Endothelial cell of umbilical vein (primary cell): Measurements from ENCODE around the gene MYO1C. TPM values are rescaled to one million over a fixed set of nuclear protein-coding genes. Genes with fewer than 3 reads are reported as not detected.

ENCODE experiments used
- BruUV-seq: library from RNA; stranded (reverse); fragments of 400-500 nt; replicated peaks from 2 replicates; lab custom pipeline; 2021; lab: Mats Ljungman, UMichigan
- CTCF ChIA-PET: fragments of 300-600, 350-600 bp; sonication (Branson Sonifier 250); formaldehyde crosslinking; loops from one replicate; lab custom pipeline; 2021; ENCODE audit warnings: antibody characterized with exemption, inconsistent platforms; lab: Charles Lee
- POLR2A ChIA-PET: fragments of 300-600, 350-600 bp; sonication (Branson Sonifier 250); formaldehyde crosslinking; loops from one replicate; lab custom pipeline; 2021; ENCODE audit warnings: antibody characterized with exemption, inconsistent platforms; lab: Charles Lee
- DNase-seq: peaks from one replicate; pipeline ENCODE4 v3.0.0-alpha.2; 2011; ENCODE audit warnings: low read depth, low spot score
- FAIRE-seq: peaks from 2 replicates; lab custom pipeline; 2011; peaks lifted over from hg19 to GRCh38; lab: Jason Lieb, UNC
- H2AFZ ChIP-seq: 2 replicates; pipeline ENCODE4 v1.6.0; 2012; ENCODE audit warnings: low read depth, low read length, control low read depth, inconsistent platforms
- H3K27ac ChIP-seq: 2 replicates; pipeline ENCODE4 v1.5.1; 2011; ENCODE audit warnings: low read depth, mild to moderate bottlenecking, control low read depth, low read length, moderate library complexity; ENCODE audit not compliant: insufficient read depth
- H3K27me3 ChIP-seq, 2 experiments: 2 replicates each; pipeline versions ENCODE4 v1.6.0 to v1.6.1; 2011; ENCODE audit warnings: low read length in 2 of 2, mixed read lengths in 1 of 2; ENCODE audit not compliant: control insufficient read depth in 2 of 2, insufficient read depth in 2 of 2
- H3K36me3 ChIP-seq, 2 experiments: 2 replicates in 1 of 2; 3 replicates in 1 of 2; pipeline ENCODE4 v1.5.1; 2011; ENCODE audit warnings: low read length in 2 of 2, mild to moderate bottlenecking in 1 of 2, moderate library complexity in 1 of 2; ENCODE audit not compliant: control insufficient read depth in 2 of 2, insufficient read depth in 2 of 2; ENCODE audit errors: extremely low read depth in 1 of 2
- H3K4me1 ChIP-seq: 3 replicates; pipeline ENCODE4 v1.5.1; 2011; ENCODE audit warnings: mild to moderate bottlenecking, low read length; ENCODE audit not compliant: control insufficient read depth, insufficient read depth; ENCODE audit errors: extremely low read depth
- H3K4me2 ChIP-seq: 2 replicates; pipeline ENCODE4 v1.6.1; 2011; ENCODE audit warnings: low read length, control low read depth, mixed read lengths; ENCODE audit not compliant: insufficient read depth
- H3K4me3 ChIP-seq, 3 experiments: fragments of 200-600 bp in 1 of 3; sonication (generic), shearing (Covaris generic) in 1 of 3; replicated peaks in 1 of 3; 2 replicates each; pipeline ENCODE4 v1.5.1; 2011 to 2016; ENCODE audit warnings: control low read depth in 3 of 3, low read length in 3 of 3, mild to moderate bottlenecking in 2 of 3, inconsistent platforms in 1 of 3, low read depth in 1 of 3, moderate library complexity in 1 of 3; ENCODE audit not compliant: insufficient read depth in 1 of 3
- H3K79me2 ChIP-seq: 2 replicates; pipeline ENCODE4 v1.6.0; 2012; ENCODE audit warnings: low read length, inconsistent platforms; ENCODE audit not compliant: control insufficient read depth, insufficient read depth
- H3K9ac ChIP-seq: replicated peaks from 2 replicates; pipeline ENCODE3; 2011; ENCODE audit warnings: low read length, control low read depth; ENCODE audit not compliant: insufficient read depth; ENCODE audit errors: extremely low read depth
- H3K9me1 ChIP-seq: replicated peaks from 3 replicates; pipeline ENCODE4 v1.6.0; 2011; ENCODE audit warnings: mild to moderate bottlenecking, low read length; ENCODE audit not compliant: control insufficient read depth, insufficient read depth; ENCODE audit errors: extremely low read depth
- H3K9me3 ChIP-seq: replicated peaks from 2 replicates; pipeline ENCODE4 v1.5.1; 2012; ENCODE audit warnings: low read length, inconsistent platforms; ENCODE audit not compliant: control insufficient read depth, insufficient read depth
- H4K20me1 ChIP-seq: replicated peaks from 2 replicates; pipeline ENCODE3; 2011; ENCODE audit warnings: mild to moderate bottlenecking, low read length; ENCODE audit not compliant: control insufficient read depth, insufficient read depth; ENCODE audit errors: extremely low read depth
- CTCF ChIP-seq, 2 donors: IDR thresholded peaks; 1 replicate in 1 of 2; 2 replicates in 1 of 2; pipeline ENCODE4 v1.5.1; 2011; ENCODE audit warnings: low read length in 2 of 2, mild to moderate bottlenecking in 2 of 2, moderate library complexity in 2 of 2, control low read depth in 1 of 2, inconsistent platforms in 1 of 2, low read depth in 1 of 2; ENCODE audit not compliant: insufficient read depth in 1 of 2; ENCODE audit errors: extremely low read depth in 1 of 2
- EZH2 ChIP-seq: IDR thresholded peaks from 2 replicates; pipeline ENCODE4 v1.6.1; 2012; ENCODE audit warnings: borderline replicate concordance, low read depth, mild to moderate bottlenecking, moderate library complexity, low read length, inconsistent platforms; ENCODE audit not compliant: severe bottlenecking
- FOS ChIP-seq: IDR thresholded peaks from 2 replicates; pipeline ENCODE4 v1.6.1; 2011; ENCODE audit warnings: mild to moderate bottlenecking, low read length, moderate library complexity, borderline replicate concordance; ENCODE audit not compliant: insufficient read depth
- GATA2 ChIP-seq: IDR thresholded peaks from 2 replicates; pipeline ENCODE4 v1.7.0; 2011; ENCODE audit warnings: low read depth, mild to moderate bottlenecking, moderate library complexity, mixed read lengths, low read length; ENCODE audit not compliant: insufficient read length, insufficient read depth
- JUN ChIP-seq: IDR thresholded peaks from 2 replicates; pipeline ENCODE4 v1.6.1; 2011; ENCODE audit warnings: borderline replicate concordance, low read depth; ENCODE audit not compliant: insufficient read length, insufficient read depth
- MAX ChIP-seq: IDR thresholded peaks from 2 replicates; pipeline ENCODE4 v1.6.1; 2011; ENCODE audit not compliant: insufficient read depth, insufficient read length
- MYC ChIP-seq: IDR thresholded peaks from one replicate; pipeline ENCODE4 v1.6.1; 2011; ENCODE audit warnings: mild to moderate bottlenecking, low read depth, low read length
- POLR2A ChIP-seq: IDR thresholded peaks from 2 replicates; pipeline ENCODE4 v1.6.1; 2012; ENCODE audit warnings: low read depth, mild to moderate bottlenecking, control low read depth, low read length
- POLR2AphosphoS5 ChIP-seq: IDR thresholded peaks from 2 replicates; pipeline ENCODE4 v1.6.1; 2012; ENCODE audit warnings: low read depth, mild to moderate bottlenecking, control low read depth, low read length, moderate library complexity; ENCODE audit not compliant: insufficient read depth
- dilution Hi-C: fragments of 300-500 bp; cut with MboI; formaldehyde crosslinking; loops from one replicate; pipeline ENCODE4 v1.15.0; 2019; ENCODE audit warnings: low sequenced_read_pairs; ENCODE audit not compliant: extremely low pct_ligation_motif_present
- intact Hi-C: fragments of 100-400 bp; cut with micrococcal nuclease; formaldehyde crosslinking; loops from one replicate; pipeline ENCODE4 v1.10.0; 2022
- polyA plus RNA-seq, 4 experiments: library from polyadenylated mRNA; depleted of rRNA in 3 of 4; stranded (reverse) in 3 of 4; unstranded in 1 of 4; fragments of >200 nt; gene quantifications; 2 replicates each; pipeline versions ENCODE4 v1.2.1 to v1.2.3, GENCODE V29; 2011 to 2012; ENCODE audit warnings: missing spikeins in 1 of 4
- total RNA-seq: library from RNA; stranded (reverse); gene quantifications from 2 replicates; pipeline ENCODE4 v1.2.3, GENCODE V29; 2021

MYO1C gene
- total and polyA plus RNA-seq, 2 donors (not counting 3 experiments of a cell fraction or from before 2014, with no cell fraction given): 141 to 206 TPM

GRCh38 chr17:1484060-1484535 is 8.4 kb downstream of the MYO1C start:
- H3K9me1 ChIP-seq: no peaks in the 10 kb centered on the region
- dilution Hi-C loops (no loop called here), intact Hi-C loops (no loop called here)
- H3K27me3 ChIP-seq: no peaks in the 10 kb centered on the region
- no peak overlapping the region for H3K4me2 ChIP-seq
- no TSS peak for BruUV-seq
- ChIA-PET POLR2A (no interaction called here), CTCF (interaction anchor here (1.0 to 1.3 kb wide), 2 partner anchors 31 to 119 kb away, joined by 3 to 6 read pairs; no protein-coding TSS in a partner anchor)
- peaks cover 19% of the 10 kb centered on the region for H3K4me1 ChIP-seq
- no peak overlapping the region for H2AFZ ChIP-seq
- no peak overlapping the region for H3K4me3 ChIP-seq
- peaks cover 8 to 19% of the 10 kb centered on the region in 2 experiments for H3K36me3 ChIP-seq
- TF ChIP-seq EZH2 (no peak), FOS (no peak), GATA2 (no peak), POLR2AphosphoS5 (no peak), MYC (no peak), CTCF (IDR thresholded peaks at IDR 0.05; ENCODE audit: extremely low read depth in 1 of 2, insufficient read depth in 1 of 2, low read depth in 1 of 2, low read length in 2 of 2) (no peak), JUN (no peak), MAX (no peak), POLR2A (no peak)
- FAIRE-seq: no peak
- H3K9me3 ChIP-seq: no peaks in the 10 kb centered on the region
- no peaks in the 10 kb centered on the region for H4K20me1 ChIP-seq
- no peak for DNase-seq
- no peak overlapping the region for H3K9ac ChIP-seq
- H3K79me2 ChIP-seq: peaks cover 19% of the 10 kb centered on the region
- H3K27ac ChIP-seq: no peak overlapping the region
